Measurements from ENCODE around the gene TNN.
A peak's percentile ranks its signal among the peaks of the same experiment; 100 is the strongest.

The TNN gene

DNA sequence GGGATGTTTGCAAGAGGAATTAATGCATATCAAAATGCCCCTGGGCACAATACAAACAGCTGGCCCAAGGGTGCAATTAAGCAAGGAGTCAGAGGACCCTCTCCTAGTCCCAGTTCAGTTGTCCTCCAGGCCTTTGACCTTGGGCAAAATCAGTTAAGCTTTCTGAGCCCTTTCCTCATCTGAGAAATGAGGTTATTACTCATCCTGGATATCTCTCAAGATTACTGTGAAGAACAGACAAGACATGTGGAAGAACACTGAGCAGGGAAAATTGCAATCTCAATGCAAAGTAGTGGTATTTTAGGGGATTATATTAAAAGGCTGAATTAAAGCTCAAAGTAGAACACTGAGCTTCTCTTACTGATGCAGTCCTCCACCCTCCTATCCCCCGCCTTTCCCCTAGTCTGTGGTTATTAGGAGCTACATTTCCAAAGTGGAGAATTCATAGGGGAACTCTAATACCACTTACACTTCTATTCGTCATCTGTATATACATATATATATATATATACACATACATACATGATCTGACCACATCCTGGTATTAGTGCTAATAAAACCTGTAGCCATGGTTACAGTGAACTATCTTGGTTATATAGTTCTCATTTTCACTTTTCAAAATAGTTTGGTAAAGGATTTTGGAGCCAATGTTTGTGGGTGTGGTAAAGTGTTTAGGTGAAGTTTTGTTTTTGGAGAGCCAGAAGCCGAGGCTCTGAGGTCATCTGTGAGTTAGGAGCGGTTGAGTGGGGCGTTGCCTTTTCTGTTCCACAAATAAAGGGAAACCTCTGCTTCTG, 106.9 kb downstream of the TNN start:
- no peak for DNase-seq (ENCODE audit: low read depth)

DNA sequence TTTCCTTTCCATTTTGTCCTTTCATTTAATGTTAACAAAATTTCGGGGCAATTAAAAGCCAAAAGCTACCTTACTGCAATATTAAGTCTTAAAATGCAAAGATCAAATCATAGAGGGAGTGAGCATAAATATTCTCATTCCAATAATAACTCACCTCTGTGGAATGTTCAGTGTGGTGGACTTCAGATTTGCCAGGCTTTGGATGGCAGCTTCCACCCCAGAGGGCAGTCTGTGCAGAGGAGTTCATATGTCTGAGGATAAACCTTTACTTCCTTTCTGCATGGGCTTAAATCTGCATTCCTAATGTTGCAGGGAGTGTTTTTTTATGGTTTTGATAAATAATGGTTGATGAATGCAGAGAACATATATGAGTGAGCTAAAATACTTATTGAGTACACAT, 108.6 kb downstream of the TNN start:
- DNase-seq (ENCODE audit: low read depth) = no peak

DNA sequence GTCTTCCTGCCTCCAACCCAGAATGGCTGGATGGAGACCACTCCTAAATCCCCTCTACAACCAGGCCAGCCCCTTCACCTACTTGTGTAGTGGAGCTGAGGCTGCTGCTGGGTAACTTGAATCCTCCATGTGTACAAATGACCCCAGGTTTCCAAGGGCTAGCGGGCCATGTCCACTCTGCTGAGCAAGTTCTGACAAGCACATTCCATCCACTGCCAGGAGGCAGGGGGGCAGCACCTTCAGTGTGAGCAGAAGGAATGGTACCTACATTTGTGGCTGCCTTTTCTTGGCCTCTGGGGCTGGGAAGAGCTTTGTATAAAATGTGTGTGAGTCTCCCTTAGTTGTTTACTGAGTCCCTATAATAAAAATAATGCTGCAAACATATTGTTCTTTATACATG, 110.4 kb downstream of the TNN start:
- DNase-seq (ENCODE audit: low read depth) = no peak

DNA sequence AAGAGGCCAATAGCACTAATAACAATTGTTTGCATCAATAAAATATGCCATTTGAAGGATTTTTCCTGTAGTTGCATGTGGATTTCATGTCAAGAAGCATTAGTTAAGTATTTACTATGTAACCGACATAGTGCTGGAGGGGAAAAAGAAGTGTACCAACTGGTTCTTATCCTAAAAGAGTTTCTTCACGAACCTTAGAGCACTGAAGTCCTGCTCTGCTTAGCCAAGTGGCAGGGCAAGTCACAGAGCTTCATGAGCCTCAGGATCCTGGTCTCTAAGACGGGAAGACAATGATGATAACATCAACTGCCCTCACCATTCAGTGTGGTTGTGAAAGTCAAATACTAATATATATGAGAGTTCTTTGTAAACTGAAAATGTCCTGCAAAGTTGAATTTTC, 110.8 kb downstream of the TNN start:
- DNase-seq (ENCODE audit: low read depth) = no peak

DNA sequence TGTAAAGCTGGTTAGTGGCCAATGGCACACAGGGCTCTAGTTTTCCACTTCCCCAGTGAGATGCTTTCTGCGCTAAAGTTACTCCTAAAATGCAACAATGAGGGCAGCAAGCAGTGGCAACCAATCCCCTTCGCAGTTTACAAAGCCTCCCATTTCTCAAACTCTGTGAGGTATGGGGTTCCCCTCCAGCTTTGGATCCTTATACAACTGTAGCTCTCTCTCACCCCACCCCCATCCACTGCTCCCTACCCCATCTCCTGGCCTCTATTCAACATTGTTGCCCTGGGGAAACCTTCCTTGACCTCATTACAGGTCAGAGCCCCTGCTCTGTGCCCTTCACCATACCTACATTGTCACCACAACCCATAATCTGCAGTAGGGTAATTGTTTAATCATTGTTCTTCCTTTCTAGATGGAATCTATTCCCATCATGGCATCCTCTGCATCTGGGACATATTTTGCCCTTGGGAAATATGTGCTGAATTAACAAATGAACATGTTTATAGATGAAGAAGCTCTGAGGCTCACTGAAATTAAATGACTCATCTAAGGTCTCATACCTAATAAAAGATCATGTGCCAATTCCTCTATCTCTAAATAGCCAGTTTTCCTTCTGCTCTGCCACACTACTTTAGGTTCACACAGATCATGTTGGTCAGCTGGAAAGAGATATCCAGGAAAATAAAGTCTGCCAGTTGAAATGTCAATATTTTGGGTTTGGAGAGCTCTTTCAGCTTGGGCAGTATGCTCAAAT, 112.4 kb downstream of the TNN start:
- DNase-seq (ENCODE audit: low read depth) = no peak

DNA sequence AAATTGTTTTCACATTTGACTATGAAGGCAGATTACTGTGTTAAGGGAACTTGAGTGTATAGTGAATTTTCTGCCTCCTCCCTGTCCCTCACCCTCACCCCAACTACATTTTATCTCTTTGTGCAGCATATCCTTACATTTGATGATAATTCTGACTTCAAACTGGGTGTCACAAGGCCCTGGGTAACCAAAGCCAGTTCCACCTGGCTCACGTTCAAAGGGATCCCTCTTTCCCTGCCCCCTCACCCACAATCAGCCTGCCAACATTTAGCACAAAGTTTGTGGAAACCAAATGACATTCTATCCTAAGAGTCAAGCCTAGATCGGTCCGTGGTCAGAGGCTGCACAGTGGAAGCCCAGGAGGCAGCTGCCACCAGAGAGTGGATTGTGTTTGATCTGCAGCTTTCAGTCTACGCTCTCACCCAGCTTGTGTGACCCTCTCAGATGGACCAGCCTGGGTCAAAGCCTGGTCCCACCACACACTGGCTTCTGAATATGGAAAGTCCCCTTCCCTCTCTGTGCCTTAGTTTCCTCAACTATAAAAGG, 114.6 kb downstream of the TNN start:
- DNase-seq (ENCODE audit: low read depth) = no peak

DNA sequence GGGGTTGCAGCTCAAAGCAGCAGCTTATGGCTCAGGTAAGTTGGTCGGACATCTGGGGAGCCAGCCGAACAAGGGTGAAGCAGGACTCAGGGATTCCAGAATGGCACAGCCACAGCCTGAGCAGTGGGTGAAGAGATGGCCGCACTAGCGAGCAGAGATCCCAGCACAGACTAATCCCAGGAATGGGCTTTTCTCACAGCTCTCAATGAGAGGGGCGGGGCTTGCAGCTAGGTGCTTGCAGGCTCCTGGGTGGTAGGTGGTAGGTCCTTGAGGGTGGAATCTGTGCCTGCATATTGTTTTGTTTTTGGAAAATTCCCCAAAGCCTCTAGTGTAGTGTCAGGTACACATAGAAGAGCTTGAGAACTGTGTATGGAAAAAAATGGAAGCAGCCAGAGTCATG, 116.0 kb downstream of the TNN start:
- DNase-seq (ENCODE audit: low read depth) = no peak

DNA sequence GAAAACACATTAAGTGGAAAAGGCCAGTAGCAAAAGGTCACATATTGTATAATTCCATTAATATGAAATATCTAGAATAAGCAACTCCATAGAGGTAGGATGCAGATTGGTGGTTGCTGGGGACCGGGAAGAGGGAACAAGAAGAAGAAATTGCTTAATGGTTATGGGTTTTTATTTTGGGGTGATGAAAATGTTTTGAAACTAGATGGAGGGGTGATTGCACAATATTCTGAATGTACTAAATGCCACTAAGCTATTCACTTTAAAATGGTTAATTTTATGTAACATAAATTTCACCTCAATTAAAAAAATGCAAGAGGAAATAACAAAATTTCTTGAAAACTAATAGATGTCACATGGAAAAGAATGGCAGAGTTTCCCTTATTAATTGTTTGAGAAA, 118.3 kb downstream of the TNN start:
- DNase-seq (ENCODE audit: low read depth) = no peak

DNA sequence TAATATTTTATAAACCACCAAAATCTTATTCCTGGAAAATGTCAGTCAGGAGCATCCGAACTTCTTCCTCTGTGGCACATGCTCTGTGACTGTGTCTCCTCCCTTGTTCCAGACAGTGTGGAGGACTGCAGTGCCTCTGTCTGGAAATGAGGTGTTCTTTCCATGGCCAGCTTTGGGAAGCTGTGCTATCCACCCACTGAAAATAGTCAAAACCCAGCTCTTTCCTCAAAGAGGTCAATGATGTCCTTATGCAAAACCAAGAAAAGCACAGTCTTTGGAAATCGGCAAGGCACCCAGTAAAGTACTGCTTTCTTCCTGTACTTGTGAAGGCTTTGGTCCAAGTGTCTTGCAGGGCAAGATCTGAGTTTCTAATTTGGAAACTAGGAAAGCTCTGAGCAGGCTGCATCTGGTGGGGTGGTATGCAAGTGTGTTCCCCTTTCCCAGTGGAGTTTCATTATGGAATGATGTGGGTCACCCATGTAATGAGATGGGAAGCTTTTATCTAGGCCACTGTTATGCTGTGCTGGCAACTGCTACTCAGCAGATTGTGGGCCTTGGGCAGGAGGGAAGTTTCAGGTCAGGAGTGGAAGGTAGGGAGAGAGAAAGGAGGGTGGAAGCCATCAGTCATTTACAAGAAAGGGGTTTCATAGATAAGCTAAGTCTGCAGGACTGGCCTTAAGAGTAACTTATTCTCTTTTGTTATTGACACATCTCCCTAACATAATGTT, 119.0 kb downstream of the TNN start:
- no peak for DNase-seq (ENCODE audit: low read depth)

DNA sequence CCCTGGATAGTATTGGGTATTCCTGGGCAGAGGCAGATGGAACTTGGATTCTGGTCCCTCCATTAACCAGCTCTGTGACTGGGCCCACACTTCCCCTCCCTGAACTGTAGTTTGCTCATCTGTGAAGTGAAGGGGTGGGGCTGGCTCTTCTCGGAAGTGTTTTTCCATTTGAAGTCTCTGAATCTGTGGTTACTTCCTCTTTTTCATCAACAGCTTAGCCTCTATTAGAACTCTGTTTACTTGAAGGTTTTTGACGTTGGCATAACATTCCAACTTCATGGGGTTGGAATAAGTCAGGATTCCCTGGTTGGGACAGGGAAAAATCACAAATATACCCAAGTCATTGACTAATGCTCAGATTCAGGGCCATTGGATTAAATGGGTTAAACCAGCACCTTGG, 121.3 kb downstream of the TNN start:
- peak; percentile 32 for DNase-seq (ENCODE audit: low read depth)

DNA sequence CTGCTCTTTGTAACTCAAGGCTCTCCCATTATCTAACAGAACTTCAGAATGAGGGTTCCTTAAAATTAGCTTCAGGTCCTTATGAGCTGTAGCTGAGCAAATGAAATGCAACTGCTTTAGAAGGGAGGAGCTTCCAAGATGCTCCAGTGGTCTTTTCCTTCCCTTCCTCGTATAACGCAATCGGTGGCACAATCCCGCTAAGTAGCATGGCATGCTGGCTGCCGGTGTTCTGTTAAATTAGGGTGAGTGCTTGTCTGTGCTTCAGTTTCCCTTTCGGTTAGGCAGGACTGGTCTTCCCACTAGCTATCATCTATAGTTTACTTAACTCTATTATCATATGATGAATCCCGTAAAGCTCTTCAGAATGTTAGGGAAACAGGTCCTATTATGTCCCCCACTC, 124.0 kb downstream of the TNN start:
- DNase-seq (ENCODE audit: low read depth) = no peak

DNA sequence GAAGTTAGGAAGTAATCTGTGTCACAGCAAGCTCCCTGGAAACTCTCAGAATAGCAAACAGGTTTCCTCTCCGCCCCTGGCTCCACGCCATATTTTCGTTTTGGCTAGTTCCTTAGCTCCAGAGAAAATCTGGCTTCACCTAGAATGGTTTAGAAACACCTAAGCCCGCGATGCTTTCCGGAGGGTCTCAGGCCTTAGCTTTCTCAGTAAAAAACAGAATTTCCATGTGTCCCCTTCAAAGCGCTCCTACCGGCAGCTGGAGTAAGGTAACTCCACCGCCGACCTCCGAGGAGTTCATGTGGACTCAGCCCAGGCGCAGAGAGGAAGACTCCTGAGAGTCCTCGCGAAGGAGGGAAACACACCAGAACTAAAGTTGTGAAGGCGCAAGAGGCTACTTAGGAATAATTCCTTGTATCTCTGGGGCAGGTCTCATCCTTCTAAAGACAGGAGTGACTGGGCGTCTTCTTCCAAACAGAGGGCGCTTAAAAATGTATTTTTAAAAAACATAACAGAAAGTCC, 124.5 kb downstream of the TNN start:
- peak; percentile 13 for DNase-seq (ENCODE audit: low read depth)

DNA sequence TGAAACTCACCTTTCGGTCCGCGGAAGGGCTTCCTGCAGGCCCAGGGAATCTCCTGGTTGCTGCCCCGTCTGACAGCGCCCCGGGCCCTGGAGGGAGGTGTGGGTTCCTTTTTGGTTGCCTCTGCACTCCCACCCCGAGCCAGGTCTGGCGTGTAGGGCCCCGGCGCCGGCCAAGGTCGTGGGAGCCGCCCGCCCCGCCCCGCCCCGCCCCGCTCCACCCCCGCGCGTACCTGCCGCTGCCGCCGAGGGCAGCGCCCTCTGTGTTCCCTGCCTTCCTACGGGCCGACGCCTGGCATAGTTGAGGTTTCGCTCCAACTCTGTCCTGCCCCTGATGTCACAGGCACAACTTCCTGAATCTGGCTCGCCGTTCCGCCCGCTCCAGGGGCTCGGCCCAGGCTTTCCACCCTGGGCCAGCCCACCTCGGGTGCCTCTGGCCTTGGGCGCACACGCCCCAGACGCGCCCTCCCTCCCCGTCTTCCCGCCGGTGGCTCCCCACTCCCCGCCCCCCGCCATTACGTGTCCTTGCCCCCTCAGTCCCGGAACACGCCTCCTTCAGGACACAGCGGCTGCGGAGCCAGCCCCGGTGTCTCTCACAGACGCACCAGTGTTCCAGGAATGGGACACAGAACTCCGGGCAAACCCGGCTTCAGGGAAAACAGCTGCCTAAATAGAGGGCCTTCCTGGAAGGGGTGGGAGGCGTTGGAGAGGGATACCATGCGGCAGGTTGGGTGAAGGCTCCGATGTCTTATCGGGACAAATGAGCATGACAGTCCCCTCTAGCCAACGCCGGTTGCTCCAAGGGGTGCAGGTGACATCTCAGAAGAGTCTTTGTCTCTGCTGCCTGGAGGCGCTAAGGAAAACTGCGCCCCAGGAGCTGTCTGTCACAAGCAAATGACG, 125.2 kb downstream of the TNN start, which contains the start of gene KIAA0040:
Gene KIAA0040, minus strand, starts transcription at position 147 of the 897 bp plus-strand sequence. CDS start 31,763 bp downstream, outside the sequence.
- peak; percentile 62 for DNase-seq (ENCODE audit: low read depth)

DNA sequence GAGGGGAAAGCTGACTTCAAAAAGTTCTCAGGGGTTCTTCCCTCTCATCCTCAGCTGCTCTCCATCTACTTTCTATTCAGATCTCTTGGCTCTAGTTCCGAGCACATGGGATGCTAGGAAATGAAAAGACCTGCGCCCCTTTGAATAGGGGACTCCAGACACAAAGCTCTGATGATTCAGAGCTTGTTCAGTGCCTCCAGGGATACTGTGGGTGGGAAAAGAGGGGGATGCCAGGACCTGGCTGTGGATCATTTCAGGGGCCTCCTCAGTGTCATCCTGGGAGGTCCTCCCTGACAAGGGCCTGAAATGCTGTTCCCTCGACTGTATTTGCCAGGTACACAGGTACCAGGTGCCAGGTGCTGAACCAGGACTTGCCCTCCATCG, 125.9 kb downstream of the TNN start:
- DNase-seq (ENCODE audit: low read depth) = no peak

DNA sequence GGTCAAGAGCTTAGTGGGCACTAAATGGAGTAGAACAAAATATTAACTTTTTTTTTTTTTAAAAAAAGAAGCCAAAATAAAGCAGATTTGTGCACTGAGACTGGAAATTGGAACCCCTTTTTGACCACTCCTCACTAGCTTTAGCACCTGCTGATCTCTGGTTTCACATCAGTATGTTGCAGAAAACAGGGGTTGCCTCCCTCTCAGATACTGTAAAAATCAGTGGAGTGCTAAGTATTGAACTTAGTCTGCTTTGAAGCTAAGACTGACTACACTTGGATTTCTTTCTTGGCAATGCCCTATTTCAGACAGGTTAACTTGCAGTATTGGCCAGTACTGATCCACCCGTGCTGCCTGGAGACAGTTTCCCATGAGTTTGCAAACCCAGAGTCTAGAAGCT, 127.6 kb downstream of the TNN start:
- DNase-seq (ENCODE audit: low read depth) = no peak

DNA sequence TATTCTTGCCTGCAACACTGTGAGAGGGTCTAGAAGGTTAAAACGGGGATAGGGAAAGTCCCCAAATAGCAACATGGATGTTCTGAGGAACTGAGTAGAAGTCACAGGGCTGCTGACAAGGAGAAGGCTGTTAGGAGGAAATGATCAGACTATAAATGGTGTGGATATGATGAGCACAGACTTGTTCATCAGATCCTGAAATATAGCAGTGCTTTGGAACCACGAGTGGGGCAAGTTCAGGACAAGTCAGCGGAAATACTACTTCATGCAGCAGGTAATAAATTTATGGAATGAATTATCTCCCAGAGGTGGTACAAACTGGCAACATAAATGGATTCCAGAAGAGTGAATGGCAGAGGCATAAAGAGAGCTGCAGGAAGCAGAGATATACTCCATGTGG, 128.2 kb downstream of the TNN start:
- no peak for DNase-seq (ENCODE audit: low read depth)

DNA sequence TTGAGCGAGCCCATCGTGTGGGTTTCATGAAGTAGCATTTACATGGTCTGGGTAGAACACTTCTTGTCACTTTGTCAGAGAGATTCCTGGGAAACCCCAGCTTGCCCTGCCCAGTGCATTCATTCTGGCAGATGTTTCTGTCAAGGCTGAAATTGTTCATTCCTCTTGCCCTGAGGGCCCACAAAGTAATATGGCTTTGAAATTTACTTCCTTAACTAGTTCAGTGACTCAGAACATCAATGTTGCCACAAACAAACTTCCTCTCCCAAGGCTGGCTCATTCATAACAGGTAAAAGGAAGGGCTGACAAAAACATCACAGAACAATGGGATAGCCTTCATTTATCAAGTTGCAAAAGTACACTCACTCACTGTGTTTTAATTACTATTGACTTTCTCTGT, 129.9 kb downstream of the TNN start:
- DNase-seq (ENCODE audit: low read depth) = no peak

All from activated T-helper 9 cell treated with anti-CD3 and anti-CD28 coated beads, Interleukin-2, amount 50 U/mL, for 16 hours (primary cell).